GM12878 (cell line): ENCODE data around the gene KMO. TPM values are rescaled to one million over a fixed set of nuclear protein-coding genes. Genes with fewer than 3 reads are reported as not detected.

Experiments used
- ATAC-seq: fragments of 200-7000 bp; cut with Tn5 transposase; 3 replicates; pipeline ENCODE4 v1.9.1; 2020; ENCODE audit warnings: mild to moderate bottlenecking, moderate library complexity
- BruUV-seq: library from RNA; stranded (reverse); fragments of 400-500 nt; replicated peaks from 2 replicates; lab custom pipeline; 2021; lab: Mats Ljungman, UMichigan
- CTCF ChIA-PET: fragments of 300-600 bp; sonication (Branson Sonifier 250); formaldehyde crosslinking; extraction: SDS; loops from one replicate; lab custom pipeline; 2021; ENCODE audit warnings: inconsistent platforms; lab: Yijun Ruan, JAX
- POLR2A ChIA-PET: fragments of 350-600 bp; formaldehyde crosslinking; extraction: SDS; loops from one replicate; lab custom pipeline; 2021; ENCODE audit warnings: inconsistent platforms; lab: Charles Lee
- RAD21 ChIA-PET: fragments of 300-600 bp; sonication (Branson Sonifier 250); formaldehyde crosslinking; loops from one replicate; lab custom pipeline; 2023; ENCODE audit warnings: antibody characterized with exemption; ENCODE audit not compliant: unreplicated experiment; lab: Charles Lee
- SMC1A ChIA-PET: fragments of 300-600 bp; sonication (Branson Sonifier 250); formaldehyde crosslinking; loops from one replicate; lab custom pipeline; 2023; ENCODE audit not compliant: unreplicated experiment, uncharacterized antibody; lab: Charles Lee
- DNase-seq: peaks from one replicate; pipeline ENCODE4 v3.0.0-alpha.2; 2011; ENCODE audit warnings: low read depth, low spot score
- FAIRE-seq: peaks from 3 replicates; lab custom pipeline; 2011; peaks lifted over from hg19 to GRCh38; lab: Jason Lieb, UNC
- H2AFZ ChIP-seq: 2 replicates; pipeline ENCODE4 v1.6.0; 2011; ENCODE audit warnings: low read depth, low read length, control low read depth; ENCODE audit not compliant: control insufficient read depth
- H3K27ac ChIP-seq: 2 replicates; pipeline ENCODE4 v1.5.1; 2011; ENCODE audit warnings: control low read depth; ENCODE audit not compliant: control insufficient read depth, insufficient read depth
- H3K27me3 ChIP-seq, 2 experiments: replicated peaks in 1 of 2; 2 replicates each; pipeline versions ENCODE4 v1.6.0 to v1.6.1; 2011; ENCODE audit warnings: low read length in 1 of 2; ENCODE audit not compliant: control insufficient read depth in 2 of 2, insufficient read depth in 2 of 2
- H3K36me3 ChIP-seq, 2 experiments: 2 replicates each; pipeline ENCODE4 v1.5.1; 2011; ENCODE audit warnings: low read length in 1 of 2; ENCODE audit not compliant: control insufficient read depth in 2 of 2, insufficient read depth in 2 of 2
- H3K4me1 ChIP-seq: 2 replicates; pipeline ENCODE4 v1.6.1; 2011; ENCODE audit warnings: mild to moderate bottlenecking, low read length, moderate library complexity, mixed read lengths; ENCODE audit not compliant: control insufficient read depth, insufficient read depth
- H3K4me2 ChIP-seq: 2 replicates; pipeline ENCODE4 v1.6.0; 2011; ENCODE audit warnings: control low read depth; ENCODE audit not compliant: control insufficient read depth, insufficient read depth
- H3K4me3 ChIP-seq: fragments of 200-600 bp; sonication (generic); 2 replicates; pipeline ENCODE4 v1.5.1; 2016
- H3K79me2 ChIP-seq: 2 replicates; pipeline ENCODE4 v1.6.0; 2011; ENCODE audit warnings: low read length; ENCODE audit not compliant: control insufficient read depth, insufficient read depth
- H3K9ac ChIP-seq: 2 replicates; pipeline ENCODE4 v1.8.0; 2011; ENCODE audit warnings: low read length, control low read depth, mixed read lengths; ENCODE audit not compliant: control insufficient read depth, insufficient read depth
- H3K9me3 ChIP-seq: replicated peaks from 3 replicates; pipeline ENCODE4 v1.5.1; 2011; ENCODE audit warnings: mild to moderate bottlenecking, low read length; ENCODE audit not compliant: control insufficient read depth, insufficient read depth
- H4K20me1 ChIP-seq: 2 replicates; pipeline ENCODE4 v1.6.0; 2011; ENCODE audit not compliant: control insufficient read depth, insufficient read depth
- BCL11A ChIP-seq: IDR thresholded peaks from 2 replicates; pipeline ENCODE4 v1.6.1; 2011; ENCODE audit warnings: low read depth, low read length
- E2F4 ChIP-seq: IDR thresholded peaks from 2 replicates; pipeline ENCODE4 v1.6.1; 2012; ENCODE audit warnings: low read depth, low read length, improper control_type of control experiment
- ESRRA ChIP-seq: IDR thresholded peaks from 2 replicates; pipeline ENCODE4 v1.6.1; 2012; ENCODE audit warnings: mild to moderate bottlenecking, low read length, improper control_type of control experiment
- EZH2 ChIP-seq: IDR thresholded peaks from 2 replicates; pipeline ENCODE4 v1.6.1; 2012; ENCODE audit warnings: low read depth, mild to moderate bottlenecking, control low read depth, inconsistent platforms, low read length, borderline replicate concordance; ENCODE audit not compliant: control insufficient read depth
- GABPA ChIP-seq: IDR thresholded peaks from 2 replicates; pipeline ENCODE4 v1.6.1; 2014; ENCODE audit warnings: antibody characterized with exemption, low read depth, mild to moderate bottlenecking, inconsistent platforms
- IRF4 ChIP-seq: IDR thresholded peaks from 2 replicates; pipeline ENCODE4 v1.6.1; 2011; ENCODE audit warnings: low read depth, low read length
- KLF5 ChIP-seq: fragments of 450-650 bp; IDR thresholded peaks from 2 replicates; pipeline ENCODE4 v1.6.1; 2014; ENCODE audit warnings: mild to moderate bottlenecking; ENCODE audit not compliant: partially characterized antibody
- MXI1 ChIP-seq: fragments of 150-350 bp; IDR thresholded peaks from 2 replicates; pipeline ENCODE4 v1.6.1; 2011; ENCODE audit warnings: low read depth, mild to moderate bottlenecking, inconsistent platforms, low read length, improper control_type of control experiment
- NR2C2 ChIP-seq: IDR thresholded peaks from 2 replicates; pipeline ENCODE4 v1.6.1; 2011; ENCODE audit warnings: borderline replicate concordance, low read depth; ENCODE audit not compliant: control insufficient read depth, insufficient read length
- PAX8 ChIP-seq: fragments of 450-650 bp; IDR thresholded peaks from 2 replicates; pipeline ENCODE4 v1.6.1; 2017; ENCODE audit warnings: mild to moderate bottlenecking, moderate library complexity
- PKNOX1 ChIP-seq: fragments of 450-650 bp; IDR thresholded peaks from 2 replicates; pipeline ENCODE4 v1.6.1; 2016; ENCODE audit warnings: mild to moderate bottlenecking
- STAT3 ChIP-seq: IDR thresholded peaks from 2 replicates; pipeline ENCODE4 v1.6.1; 2011; ENCODE audit warnings: low read depth, low read length, improper control_type of control experiment
- TCF7 ChIP-seq: IDR thresholded peaks from 2 replicates; pipeline ENCODE4 v1.6.1; 2014; ENCODE audit warnings: antibody characterized with exemption, borderline replicate concordance
- WGBS: methylation state at CpG from one replicate; pipeline ENCODE4 v1.1.6; 2016; ENCODE audit warnings: low lambda C conversion rate; ENCODE audit not compliant: insufficient replicate concordance, insufficient coverage; ENCODE audit errors: missing lambda C conversion rate; 5-methylcytosine and 5-hydroxymethylcytosine counted together
- in situ Hi-C: fragments of 300-500 bp; cut with MboI; formaldehyde crosslinking; loops from 9 replicates; pipeline ENCODE4 v1.14.3; 2018; ENCODE audit warnings: mixed read lengths
- intact Hi-C: fragments of 100-400 bp; cut with micrococcal nuclease; formaldehyde crosslinking; loops from one replicate; pipeline ENCODE4 v1.14.2; 2022; ENCODE audit not compliant: unreplicated experiment
- polyA plus RNA-seq, 11 experiments: library from polyadenylated mRNA; depleted of rRNA in 4 of 11; unstranded in 6 of 11; stranded (reverse) in 5 of 11; fragments of >200 nt; fragmentation: Nextera tagmentation in 4 of 11; fragmentation: Illumina TruSeq in 1 of 11; extraction: Ambion mirVana in 4 of 11; extraction: Trizol in 1 of 11; gene quantifications; 1 replicate in 1 of 11; 2 replicates in 10 of 11; pipeline versions ENCODE4 v1.2.1 to v1.2.3, GENCODE V29; 2011 to 2016; ENCODE audit warnings: inconsistent platforms in 2 of 11, missing spikeins in 2 of 11, low read depth in 1 of 11
- total RNA-seq, 4 experiments: library from RNA; depleted of rRNA in 3 of 4; stranded (reverse); fragments of >200 nt in 3 of 4; fragmentation: Illumina TruSeq in 1 of 4; extraction: Trizol in 1 of 4; gene quantifications; 2 replicates each; pipeline versions ENCODE4 v1.2.1 to v1.2.3, GENCODE V29; 2013 to 2021
- TF ChIP-seq, protein P1 (sequence below): fragments of 450-650 bp; IDR thresholded peaks from 2 replicates; pipeline ENCODE4 v1.6.1; 2016; ENCODE audit warnings: mild to moderate bottlenecking, moderate library complexity, borderline replicate concordance
- TF ChIP-seq, protein P2 (sequence below): fragments of 450-650 bp; IDR thresholded peaks from 2 replicates; pipeline ENCODE4 v1.6.1; 2016; ENCODE audit warnings: mild to moderate bottlenecking
- TF ChIP-seq, protein P3 (sequence below): IDR thresholded peaks from 2 replicates; pipeline ENCODE4 v1.6.1; 2012; ENCODE audit warnings: low read depth, low read length, improper control_type of control experiment

KMO gene
- total and polyA plus RNA-seq, 10 of the 15 experiments (the other 5 are each of a cell fraction or from before 2014, with no cell fraction given) = 0.68 to 5.9 (median 1.5) TPM

DNA sequence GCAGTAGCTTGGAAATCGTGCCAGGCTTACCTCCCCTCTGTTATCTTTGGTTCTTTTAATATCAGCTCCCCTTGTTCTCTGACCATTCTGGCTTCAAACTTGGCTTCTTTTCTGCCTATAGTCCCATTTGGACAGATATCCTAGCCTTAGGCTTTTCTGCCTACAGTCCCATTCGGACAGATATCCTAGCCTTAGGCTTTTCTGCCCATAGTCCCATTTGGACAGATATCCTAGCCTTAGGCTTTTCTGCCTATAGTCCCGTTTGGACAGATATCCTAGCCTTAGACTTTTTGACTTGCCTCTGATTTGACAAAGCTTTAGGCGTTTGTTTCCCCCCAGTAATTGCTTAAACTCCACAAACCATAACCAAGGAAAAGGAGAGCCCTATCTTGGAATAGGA is 82.4 kb downstream of the KMO start:
- Histone ChIP-seq H3K4me1 (no peaks in the 10 kb centered on the region), H3K9me3 (no peaks in the 10 kb centered on the region), H3K9ac (no peak overlapping the region), H3K4me3 (no peak overlapping the region), H3K79me2 (no peaks in the 10 kb centered on the region), H3K27ac (no peak overlapping the region), H3K4me2 (no peak overlapping the region), H4K20me1 (no peaks in the 10 kb centered on the region), H2AFZ (no peak overlapping the region), H3K27me3 (no peaks in the 10 kb centered on the region), H3K36me3 (no peaks in the 10 kb centered on the region)
- 91% methylated on average over 4 of the region's 4 CpGs for WGBS
- TF ChIP-seq TCF7 (no peak), E2F4 (no peak), IRF4 (no peak), MXI1 (no peak), STAT3 (no peak), PKNOX1 (no peak), BCL11A (no peak), GABPA (no peak), NR2C2 (no peak), PAX8 (no peak), EZH2 (no peak), ESRRA (no peak), KLF5 (no peak)
- TF ChIP-seq, protein P1, sequence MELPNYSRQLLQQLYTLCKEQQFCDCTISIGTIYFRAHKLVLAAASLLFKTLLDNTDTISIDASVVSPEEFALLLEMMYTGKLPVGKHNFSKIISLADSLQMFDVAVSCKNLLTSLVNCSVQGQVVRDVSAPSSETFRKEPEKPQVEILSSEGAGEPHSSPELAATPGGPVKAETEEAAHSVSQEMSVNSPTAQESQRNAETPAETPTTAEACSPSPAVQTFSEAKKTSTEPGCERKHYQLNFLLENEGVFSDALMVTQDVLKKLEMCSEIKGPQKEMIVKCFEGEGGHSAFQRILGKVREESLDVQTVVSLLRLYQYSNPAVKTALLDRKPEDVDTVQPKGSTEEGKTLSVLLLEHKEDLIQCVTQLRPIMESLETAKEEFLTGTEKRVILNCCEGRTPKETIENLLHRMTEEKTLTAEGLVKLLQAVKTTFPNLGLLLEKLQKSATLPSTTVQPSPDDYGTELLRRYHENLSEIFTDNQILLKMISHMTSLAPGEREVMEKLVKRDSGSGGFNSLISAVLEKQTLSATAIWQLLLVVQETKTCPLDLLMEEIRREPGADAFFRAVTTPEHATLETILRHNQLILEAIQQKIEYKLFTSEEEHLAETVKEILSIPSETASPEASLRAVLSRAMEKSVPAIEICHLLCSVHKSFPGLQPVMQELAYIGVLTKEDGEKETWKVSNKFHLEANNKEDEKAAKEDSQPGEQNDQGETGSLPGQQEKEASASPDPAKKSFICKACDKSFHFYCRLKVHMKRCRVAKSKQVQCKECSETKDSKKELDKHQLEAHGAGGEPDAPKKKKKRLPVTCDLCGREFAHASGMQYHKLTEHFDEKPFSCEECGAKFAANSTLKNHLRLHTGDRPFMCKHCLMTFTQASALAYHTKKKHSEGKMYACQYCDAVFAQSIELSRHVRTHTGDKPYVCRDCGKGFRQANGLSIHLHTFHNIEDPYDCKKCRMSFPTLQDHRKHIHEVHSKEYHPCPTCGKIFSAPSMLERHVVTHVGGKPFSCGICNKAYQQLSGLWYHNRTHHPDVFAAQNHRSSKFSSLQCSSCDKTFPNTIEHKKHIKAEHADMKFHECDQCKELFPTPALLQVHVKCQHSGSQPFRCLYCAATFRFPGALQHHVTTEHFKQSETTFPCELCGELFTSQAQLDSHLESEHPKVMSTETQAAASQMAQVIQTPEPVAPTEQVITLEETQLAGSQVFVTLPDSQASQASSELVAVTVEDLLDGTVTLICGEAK = no peak
- TF ChIP-seq, protein P2, sequence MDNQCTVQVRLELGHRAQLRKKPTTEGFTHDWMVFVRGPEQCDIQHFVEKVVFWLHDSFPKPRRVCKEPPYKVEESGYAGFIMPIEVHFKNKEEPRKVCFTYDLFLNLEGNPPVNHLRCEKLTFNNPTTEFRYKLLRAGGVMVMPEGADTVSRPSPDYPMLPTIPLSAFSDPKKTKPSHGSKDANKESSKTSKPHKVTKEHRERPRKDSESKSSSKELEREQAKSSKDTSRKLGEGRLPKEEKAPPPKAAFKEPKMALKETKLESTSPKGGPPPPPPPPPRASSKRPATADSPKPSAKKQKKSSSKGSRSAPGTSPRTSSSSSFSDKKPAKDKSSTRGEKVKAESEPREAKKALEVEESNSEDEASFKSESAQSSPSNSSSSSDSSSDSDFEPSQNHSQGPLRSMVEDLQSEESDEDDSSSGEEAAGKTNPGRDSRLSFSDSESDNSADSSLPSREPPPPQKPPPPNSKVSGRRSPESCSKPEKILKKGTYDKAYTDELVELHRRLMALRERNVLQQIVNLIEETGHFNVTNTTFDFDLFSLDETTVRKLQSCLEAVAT = no peak
- TF ChIP-seq, protein P3, sequence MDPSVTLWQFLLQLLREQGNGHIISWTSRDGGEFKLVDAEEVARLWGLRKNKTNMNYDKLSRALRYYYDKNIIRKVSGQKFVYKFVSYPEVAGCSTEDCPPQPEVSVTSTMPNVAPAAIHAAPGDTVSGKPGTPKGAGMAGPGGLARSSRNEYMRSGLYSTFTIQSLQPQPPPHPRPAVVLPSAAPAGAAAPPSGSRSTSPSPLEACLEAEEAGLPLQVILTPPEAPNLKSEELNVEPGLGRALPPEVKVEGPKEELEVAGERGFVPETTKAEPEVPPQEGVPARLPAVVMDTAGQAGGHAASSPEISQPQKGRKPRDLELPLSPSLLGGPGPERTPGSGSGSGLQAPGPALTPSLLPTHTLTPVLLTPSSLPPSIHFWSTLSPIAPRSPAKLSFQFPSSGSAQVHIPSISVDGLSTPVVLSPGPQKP = no peak
- intact Hi-C loops (loop anchor here (5.0 to 10.0 kb wide), 4 partner anchors 82 to 880 kb away; partner anchors contain the start of genes KMO and MAP1LC3C), in situ Hi-C loops (loop anchor here (5.0 to 10.0 kb wide), 2 partner anchors 228 to 380 kb away; partner anchors contain the start of gene MAP1LC3C)
- CTCF ChIA-PET = no interaction called here
- no TSS peak for BruUV-seq
- SMC1A ChIA-PET = interaction anchor here (1.2 to 1.3 kb wide), 2 partner anchors 65 to 82 kb away, joined by 3 read pairs; partner anchors contain the start of gene KMO
- POLR2A ChIA-PET = no interaction called here
- RAD21 ChIA-PET = no interaction called here
- no peak for FAIRE-seq
- no peak for ATAC-seq
- DNase-seq = no peak
